MV-4-11 (cell line): ENCODE results near the gene BMPR1A.
A peak's percentile ranks its signal among the peaks of the same experiment; 100 is the strongest.
"Not testable (repeated sequence)": the region's sequence is repeated elsewhere in the genome, so short reads cannot be mapped to it uniquely, and the experiment has no call there.

Experiments used
- DNase-seq: peaks from one replicate; lab custom pipeline; 2025; lab: John Stamatoyannopoulos, UW

Gene BMPR1A

DNA sequence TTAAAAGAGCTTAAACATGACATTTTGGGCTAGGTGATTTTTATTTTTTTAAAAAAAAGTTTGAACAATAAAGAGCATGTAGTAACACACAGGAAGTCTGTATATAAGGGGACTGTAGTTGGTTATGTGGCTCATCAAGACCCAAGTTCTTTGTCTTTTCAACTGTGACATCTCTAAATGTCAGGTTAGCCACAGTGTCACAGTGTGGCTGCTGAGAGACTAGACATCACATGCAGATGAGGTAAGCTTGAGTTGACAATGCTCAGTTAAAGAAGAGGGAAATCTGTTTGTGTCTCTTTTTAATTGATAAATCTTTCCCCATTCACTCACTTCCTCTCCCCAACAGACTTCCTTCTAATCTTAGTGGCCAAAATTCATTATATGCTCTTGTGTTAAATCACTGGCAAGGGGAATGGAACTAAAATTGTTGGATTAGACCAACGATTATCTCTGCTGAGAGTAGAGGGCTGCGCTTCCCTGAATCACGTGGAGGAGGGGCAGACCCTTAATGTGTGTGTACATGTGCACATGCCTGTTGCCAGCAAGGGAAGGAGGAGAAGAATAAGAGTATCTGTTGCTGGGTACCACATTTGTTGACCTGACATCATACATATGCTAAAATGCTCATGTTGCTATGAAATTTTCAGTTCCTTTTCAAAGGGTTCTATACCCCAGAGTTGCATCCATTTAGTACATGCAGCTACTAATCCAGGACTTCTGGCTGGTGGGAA lies 122.7 kb downstream of the BMPR1A start:
- peak; percentile 33 for DNase-seq

DNA sequence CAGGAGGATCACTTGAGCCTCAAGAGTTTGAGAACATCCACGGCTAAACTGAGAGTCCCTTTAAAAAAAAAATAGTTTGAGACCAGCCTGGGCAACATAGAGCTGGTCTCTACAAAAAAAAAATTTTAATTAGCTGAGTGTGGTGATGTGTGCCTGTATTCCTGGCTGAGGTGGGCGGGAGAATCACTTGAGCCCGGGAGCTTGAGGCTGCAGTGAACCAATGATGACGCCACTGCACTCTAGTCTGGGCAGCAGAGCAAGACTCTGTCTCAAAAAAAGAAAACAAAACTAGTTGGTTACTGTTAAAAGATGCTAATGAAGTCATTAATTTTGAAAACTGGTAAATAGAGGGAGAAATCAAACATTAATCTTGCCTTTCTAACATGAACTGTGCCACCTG lies 124.6 kb downstream of the BMPR1A start:
- no peak for DNase-seq

DNA sequence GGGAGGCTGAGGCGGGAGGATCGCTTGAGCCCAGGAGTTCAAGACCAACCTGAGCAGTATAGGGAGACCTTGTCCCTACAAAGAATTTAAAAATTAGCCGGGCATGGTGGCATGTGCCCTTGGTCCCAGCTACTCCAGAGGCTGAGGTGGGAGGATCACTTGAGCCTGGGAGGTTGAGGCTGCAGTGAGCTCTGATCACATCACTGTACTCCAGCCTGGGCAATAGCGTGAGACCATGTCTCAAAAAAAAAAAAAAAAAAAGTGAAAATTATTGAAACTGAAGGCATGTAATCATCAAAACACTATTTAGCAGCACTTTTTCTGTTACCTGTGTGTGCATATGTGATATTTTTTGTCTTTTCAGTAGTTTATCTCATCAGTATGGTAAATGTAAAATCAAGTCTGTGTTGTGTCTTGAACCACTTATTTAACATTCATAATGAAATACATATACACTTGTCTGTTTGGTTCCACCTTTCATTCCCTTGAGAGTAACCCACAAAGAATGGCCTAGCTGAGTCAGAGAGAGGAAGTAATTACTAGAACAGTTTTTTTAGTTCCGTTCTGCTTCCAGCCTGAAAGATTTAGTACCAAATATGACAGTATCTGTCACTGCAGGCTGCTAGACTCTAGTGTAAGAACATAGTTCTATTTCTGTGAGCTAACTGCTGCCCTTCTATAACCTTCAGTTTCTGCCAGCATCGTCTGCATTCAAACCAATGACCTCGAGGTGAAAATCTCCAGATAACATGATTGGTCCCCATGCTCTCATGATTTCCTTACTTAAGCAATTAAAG lies 132.4 kb downstream of the BMPR1A start:
- peak; percentile 95 for DNase-seq

DNA sequence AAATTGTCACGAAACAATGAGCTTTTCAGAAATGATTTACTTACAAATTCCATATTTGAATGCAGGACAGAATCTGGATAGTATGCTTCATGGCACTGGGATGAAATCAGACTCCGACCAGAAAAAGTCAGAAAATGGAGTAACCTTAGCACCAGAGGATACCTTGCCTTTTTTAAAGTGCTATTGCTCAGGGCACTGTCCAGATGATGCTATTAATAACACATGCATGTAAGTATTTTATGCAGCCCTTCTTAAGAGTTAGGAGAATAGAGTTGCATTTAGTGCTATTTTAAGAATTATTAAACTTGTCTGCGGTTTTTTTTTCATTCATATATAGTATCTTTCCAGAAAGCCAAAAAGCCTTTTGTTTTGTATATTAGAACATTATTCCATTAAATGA lies 133.6 kb downstream of the BMPR1A start:
- DNase-seq: no peak

DNA sequence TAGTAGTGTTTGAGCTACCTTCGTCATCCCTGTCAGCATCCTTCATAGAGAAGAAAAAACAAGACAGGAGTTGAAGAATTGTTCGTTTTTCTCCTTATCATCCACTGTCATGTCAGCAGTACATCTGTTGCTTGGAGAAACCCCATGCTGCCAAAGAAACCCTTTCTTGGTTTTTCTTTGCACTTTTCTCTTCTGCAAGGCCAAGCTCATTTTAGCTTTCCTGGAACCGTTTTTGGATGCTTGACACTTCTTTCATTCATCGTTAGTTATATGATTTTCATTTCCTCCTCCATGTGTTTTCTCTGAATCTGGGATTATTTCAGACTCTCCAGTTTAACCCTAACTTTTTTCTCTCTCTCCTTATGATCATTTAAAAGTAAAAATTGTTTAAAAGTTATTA lies 142.1 kb downstream of the BMPR1A start:
- DNase-seq: no peak

DNA sequence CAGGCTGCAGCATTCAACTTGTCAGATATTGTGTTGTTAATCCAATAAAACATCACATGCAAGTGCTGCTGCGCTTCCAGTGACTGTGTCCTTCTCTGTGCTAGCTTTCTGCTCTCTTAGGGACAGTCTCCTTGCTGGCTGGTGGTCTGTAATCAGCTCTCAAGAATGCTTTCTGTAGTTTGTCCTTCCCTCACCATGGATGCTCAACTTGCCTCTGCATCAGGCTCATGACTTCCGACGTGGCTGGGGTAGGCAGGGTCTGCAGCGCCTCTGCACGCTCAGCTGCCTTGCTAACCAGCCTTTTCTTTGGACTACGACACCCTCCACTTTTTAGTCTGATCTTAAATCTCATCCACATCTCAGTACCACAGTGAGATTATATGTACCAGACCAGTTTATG lies 142.7 kb downstream of the BMPR1A start:
- DNase-seq: no peak

DNA sequence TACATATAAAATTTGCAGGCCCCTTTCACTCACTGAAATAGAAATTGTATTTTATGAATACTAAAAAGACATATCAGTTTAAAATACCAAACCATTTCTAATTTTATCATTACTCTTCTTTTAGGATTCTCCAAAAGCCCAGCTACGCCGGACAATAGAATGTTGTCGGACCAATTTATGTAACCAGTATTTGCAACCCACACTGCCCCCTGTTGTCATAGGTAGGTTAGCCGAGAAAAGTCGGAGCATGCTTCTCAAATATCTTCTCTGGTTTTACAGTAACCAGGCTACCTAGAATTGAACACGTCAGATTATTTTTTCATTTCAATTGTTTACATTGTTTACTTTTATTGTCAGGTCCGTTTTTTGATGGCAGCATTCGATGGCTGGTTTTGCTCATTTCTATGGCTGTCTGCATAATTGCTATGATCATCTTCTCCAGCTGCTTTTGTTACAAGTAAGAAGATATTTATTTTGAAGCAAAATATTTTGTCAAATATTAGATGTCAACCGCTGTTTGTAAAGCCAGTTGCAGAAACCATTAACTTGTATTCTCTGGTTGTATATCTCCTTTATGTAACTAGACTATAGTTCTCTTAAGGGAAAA lies 143.4 kb downstream of the BMPR1A start:
- DNase-seq: peak; percentile 51

DNA sequence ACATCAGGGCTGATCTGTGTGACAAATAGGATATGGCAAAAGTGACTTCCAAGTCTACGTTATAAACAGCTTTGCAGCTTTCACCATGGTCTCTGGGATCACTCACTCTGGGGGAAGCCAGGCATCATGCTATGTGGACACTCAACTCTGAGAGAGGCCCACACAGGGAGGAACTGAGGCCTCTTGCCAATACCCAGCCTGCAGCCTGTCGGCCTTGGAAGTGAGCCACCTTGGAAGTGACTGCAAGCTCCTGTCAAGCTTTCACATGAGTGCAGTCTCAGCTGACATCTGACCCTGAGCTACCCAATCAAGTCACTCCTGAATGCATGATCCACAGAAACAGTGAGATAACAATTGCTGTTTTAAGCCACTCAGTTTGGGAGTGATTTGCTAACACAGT lies 144.5 kb downstream of the BMPR1A start:
- no peak for DNase-seq

DNA sequence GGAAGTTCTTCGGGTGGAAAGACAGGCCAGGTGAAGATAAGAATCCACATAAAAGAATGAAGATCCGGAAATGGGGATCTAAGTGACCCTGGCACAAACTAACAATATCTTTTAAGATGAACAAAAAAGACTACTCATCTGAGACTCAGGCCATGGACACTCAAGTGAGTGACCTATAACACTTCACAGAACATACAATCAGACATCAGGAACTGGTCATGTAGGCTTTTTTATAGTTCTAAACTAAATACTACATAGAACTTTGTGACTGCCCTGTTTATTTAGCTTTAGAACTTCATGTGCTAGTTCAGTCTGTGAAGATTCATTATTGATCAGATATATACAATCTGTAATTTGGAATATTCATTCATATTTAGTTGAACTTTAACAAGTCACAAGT lies 148.2 kb downstream of the BMPR1A start:
- DNase-seq: no peak

DNA sequence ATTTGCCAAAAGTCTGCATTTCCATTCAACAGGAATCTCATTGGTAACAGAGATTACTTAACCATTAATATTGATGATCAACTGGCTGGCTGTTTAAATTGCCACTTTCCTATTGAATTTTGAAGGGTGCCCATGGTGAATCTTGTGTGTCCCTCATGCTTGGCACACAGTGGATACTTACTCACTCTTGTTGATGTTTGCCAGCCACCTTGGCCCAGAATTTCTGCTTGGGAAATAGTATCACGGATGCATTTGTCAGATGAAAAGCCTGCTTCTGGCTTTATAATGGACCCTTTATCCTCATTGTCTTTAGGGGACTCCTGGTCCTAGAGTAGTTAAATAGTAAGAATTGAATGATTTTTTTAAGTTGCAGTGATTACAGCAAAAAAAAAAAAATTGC lies 149.0 kb downstream of the BMPR1A start:
- DNase-seq: no peak

DNA sequence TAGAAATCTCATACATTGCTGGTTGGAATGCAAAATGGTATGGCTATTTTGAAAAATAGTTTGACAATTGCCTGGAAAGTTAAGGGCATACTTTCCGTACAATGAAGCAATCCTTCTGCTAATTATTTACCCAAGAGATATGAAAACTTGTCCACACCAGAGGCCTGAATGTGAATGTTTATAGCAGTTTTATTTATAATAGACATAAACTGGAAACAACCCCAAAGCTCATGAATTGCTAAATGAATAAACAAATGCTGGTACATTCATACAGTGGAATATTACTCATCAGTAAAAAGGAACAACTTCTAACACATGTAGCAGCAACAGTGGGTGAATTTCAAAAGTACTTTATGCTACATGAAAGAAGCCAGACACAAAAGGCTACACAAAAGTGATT lies 158.3 kb downstream of the BMPR1A start:
- no peak for DNase-seq

DNA sequence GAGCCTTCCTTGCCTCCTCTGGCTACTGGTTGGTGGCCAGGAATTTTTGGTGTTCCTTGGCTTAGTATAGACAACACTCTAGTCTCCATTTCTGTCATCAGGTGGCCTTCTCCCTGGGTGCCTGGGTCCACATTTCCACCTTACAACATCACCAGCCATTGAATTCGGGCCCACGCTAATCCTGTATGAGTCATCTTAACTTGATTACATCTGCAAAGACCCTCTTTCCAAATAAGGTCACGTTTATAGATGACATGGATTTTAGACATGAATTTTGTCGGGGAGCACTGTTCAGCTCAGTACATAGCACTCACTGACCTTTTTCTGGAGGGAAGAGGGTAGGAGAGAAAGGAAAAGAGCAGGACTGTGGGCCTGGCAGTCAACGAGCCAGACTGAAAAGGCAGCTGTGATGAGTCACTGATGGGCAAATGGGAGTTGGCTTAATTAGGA lies 161.6 kb downstream of the BMPR1A start:
- no peak for DNase-seq

DNA sequence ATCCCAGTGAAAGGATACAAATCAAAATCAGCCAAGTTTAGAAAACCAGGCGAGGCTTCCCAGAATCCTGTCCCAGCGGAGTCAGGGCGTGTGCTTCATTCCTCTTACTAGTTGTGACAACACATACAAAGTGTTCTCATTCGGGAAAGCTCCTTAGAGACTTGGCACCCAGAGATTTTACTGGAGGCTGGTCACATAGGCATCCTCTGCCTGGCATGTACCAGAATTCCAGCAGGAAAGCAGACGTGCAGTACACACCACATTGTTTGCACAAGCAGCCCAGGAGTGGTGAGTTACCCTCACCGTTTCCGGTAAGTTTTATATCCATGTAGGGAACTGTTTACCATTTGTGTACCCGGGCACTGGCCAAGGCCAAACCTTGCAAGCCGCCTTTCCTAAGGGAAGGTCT lies 166.1 kb downstream of the BMPR1A start:
- no peak for DNase-seq

DNA sequence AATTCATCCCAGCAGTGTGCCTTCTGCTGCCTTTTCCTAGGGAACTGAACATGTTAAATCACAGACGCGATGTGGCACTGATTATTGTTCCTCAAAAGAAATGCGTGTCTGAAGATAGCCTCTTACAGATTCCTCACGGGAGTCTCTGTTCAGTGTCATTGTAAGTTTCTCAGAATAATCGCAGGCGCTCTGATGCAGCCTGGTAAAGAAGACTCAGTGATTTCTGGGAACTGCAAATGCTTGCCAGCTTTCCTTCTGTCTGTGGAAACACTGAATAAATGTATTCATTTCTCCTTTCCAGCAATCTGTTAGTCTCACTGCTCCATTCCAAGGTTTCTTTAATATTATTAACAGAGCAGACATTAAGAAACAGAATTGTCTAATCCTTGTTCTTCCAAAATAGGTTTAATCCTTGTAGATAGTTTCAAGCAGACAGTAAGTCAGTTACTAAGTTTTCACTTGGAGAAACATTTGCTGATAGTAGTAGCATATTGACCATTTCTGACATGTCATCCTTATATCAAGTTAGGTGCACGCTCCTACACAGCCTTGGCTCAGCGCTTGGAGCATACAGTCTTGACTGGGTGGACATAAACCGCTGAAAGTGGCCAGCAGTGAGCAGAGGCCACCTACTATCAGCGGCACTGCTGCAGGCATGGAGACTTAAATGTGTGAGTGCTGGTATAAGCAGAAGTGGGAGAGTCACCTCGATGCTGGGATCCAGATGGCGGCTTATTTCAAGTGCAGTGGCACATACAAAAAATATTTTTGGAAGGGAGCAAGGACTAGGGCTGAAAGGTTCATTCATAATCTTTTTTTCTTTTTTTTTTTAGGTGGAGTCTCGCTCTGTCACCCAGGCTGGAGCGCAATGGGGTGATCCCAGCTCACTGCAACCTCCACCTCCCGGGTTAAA lies 173.3 kb downstream of the BMPR1A start:
- no peak for DNase-seq

DNA sequence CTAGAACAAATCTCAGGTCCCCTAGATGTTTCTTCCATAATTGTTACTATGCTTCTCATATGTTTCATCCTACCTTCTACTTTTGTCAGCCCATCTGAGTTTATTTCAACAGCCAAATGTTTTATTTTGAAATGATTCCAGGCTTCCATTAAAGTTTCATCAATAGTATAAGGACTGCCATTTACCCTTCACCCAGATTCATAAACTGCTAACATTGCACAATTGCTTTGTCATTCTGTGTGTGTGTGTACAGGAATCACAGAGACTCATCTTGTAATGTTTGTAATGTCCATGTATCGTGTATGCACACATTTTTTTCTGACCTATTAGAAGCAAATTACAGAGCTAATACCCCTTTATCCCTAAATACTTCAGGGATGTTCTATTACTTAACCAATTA lies 175.5 kb downstream of the BMPR1A start:
- DNase-seq: no peak

DNA sequence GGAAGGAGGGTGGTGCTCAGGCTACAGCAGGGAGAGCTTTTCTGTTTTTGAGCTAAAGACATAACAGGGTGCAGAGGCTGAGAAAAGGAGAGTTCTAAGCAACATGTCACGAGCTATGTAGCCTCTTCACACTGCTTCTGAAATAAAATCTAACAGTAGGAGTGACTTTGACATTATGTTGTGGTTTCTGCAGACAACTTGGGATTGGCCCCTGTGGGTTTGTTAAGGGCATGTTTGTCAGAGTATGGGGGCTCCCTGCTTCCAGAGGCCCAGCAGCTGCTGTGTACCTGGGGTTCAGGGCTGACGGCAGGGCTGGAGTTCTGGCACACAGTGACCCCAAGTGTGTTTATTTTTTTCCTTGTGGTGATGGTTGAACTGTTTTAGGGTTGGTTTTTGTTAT lies 176.3 kb downstream of the BMPR1A start:
- DNase-seq: no peak

DNA sequence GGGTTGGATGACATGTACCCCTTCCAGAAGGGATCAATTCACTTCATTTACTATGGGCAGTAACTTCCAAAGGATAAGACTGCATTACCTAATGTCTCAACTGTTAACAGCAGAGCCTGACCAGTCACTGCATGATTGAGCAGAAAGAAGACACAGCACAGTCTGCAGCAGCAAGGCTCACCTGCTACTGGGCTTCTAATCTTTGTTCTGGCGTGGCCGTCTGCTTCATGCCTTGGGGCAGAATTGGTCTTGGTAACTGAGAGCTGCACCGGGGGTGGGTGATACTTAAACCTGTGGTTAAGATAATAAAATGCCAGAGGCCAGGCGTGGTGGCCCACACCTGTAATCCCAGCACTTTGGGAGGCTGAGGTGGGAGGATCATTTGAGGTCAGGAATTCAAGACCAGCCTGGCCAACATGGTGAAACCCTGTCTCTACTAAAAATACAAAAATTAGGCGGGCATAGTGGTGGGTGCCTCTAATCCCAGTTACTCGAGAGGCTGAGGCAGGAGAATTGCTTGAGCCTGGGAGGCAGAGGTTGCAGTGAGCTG lies 177.8 kb downstream of the BMPR1A start:
- DNase-seq: not testable (repeated sequence)

DNA sequence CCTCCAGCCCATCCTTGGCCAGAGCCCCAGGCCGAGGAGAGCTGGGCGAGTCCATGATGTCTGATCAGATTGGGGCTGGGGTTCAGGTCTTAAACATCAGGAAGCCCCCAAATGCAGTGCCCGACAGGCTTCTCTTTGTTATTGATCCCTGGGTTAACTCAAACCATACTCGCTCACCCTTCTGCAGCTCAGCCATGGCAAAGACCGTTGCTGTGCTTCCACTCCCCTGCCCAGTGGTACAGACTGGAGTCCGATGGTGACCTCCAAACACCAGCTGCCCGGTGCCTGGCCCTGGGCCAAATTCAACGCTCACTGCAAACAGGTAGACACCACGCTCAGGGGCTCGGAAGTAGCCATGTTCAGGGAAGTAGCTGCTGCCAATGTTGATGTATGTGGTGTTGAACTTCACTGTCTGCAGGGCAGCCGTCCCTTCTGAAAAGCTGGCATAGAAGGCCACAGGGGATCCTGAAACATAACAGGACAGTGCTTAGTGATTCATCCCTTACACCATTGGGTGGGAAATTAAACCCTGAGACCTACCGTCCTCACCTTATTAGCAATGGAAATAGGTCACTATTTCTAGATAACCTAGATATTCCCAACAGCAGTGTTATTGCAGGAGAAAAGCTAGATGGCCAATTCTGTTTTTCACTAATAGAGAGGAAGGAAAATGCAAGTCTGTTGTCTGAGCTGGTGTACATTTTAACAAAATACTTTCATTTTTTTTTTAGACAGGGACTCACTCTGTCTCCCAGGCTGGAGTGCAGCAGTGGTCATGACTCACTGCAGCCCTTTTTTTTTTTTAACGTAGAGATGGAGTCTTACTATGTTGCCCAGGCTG lies 180.5 kb downstream of the BMPR1A start:
- no peak for DNase-seq

DNA sequence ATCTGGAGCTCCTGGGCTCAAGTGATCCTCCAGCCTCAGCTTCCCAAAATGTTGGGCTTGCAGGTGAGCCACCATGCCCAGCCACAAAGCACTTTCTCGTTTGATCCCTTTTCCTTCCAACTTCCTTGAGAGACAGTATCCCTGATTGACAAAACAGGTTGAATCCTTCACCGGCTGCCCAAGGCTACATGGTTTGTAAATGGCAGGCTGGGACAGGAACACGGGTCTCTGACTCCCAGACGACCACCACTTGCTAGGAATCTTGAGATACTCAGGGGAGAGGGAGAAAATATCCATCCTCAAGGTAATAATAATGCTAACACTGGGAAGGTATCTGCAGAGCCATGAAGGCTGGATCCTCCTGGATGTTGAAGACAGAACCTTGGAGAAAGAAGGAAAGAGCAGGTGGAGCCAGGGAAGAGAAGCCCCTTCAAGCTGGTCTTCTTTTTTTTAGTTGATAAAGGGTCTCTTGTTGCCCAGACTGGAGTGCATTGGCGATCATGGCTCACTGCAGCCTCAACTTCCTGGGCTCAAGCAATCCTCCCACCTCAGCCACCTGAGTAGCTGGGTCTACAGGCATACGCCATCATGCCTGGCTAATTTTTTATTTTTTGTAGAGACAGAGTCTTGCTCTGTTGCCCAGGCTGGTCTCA lies 181.2 kb downstream of the BMPR1A start:
- DNase-seq: no peak

DNA sequence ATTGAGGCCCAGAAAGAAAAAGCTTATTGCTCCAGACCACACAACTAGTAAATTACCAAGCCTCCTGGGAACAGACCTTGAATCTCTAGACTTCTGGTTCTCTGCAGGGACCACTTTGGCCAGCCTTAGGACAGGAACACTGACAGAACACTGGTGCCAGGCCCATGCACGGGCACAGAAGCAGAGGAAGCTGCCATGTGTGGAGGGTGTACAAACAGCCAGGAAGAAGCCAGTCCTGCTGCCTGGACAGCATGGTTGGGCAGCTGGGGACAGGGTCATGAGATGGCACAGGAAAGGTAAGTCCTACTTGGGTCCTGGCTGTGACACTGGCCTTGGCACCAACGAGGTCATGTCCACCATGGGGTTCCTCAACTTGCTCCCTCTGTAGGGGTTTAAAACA lies 181.8 kb downstream of the BMPR1A start:
- DNase-seq: no peak
